ENCODE results near the gene DSP. TPM values are rescaled to one million over a fixed set of nuclear protein-coding genes. Genes with fewer than 3 reads are reported as not detected.

The DSP gene
- total RNA-seq, 1 experiment from 2014 or later, result 109 TPM

GRCh38 chr6:7593229-7593628, 51.8 kb downstream of the DSP start:
- intact Hi-C loops (cut with micrococcal nuclease; ENCODE audit: unreplicated experiment), result loop anchor here (5.0 kb wide), 1 partner anchor 51 kb away; the partner anchor contains the start of gene DSP
- TF ChIP-seq, protein P1, sequence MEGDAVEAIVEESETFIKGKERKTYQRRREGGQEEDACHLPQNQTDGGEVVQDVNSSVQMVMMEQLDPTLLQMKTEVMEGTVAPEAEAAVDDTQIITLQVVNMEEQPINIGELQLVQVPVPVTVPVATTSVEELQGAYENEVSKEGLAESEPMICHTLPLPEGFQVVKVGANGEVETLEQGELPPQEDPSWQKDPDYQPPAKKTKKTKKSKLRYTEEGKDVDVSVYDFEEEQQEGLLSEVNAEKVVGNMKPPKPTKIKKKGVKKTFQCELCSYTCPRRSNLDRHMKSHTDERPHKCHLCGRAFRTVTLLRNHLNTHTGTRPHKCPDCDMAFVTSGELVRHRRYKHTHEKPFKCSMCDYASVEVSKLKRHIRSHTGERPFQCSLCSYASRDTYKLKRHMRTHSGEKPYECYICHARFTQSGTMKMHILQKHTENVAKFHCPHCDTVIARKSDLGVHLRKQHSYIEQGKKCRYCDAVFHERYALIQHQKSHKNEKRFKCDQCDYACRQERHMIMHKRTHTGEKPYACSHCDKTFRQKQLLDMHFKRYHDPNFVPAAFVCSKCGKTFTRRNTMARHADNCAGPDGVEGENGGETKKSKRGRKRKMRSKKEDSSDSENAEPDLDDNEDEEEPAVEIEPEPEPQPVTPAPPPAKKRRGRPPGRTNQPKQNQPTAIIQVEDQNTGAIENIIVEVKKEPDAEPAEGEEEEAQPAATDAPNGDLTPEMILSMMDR (conservative IDR thresholded peaks at IDR 0.05), result no peak
- no peak for TF ChIP-seq EZH2 (IDR thresholded peaks at IDR 0.05; ENCODE audit: low read depth)
- POLR2A ChIA-PET (ENCODE audit: unreplicated experiment), result no interaction called here

GRCh38 chr6:7594579-7595125, 53.2 kb downstream of the DSP start:
- CTCF ChIA-PET, result no interaction called here

More at GRCh38 chr6:7593229-7593628, 51.8 kb downstream of the DSP start:
- H3F3A ChIP-seq (ENCODE audit: insufficient read depth, low read depth), result no peaks in the 10 kb centered on the region
- H3K9me3 ChIP-seq (ENCODE audit: insufficient read depth, low read depth), result no peaks in the 10 kb centered on the region
- H3K79me2 ChIP-seq (ENCODE audit: low read depth), result peaks cover 33% of the 10 kb centered on the region
- peaks cover 7% of the 10 kb centered on the region for H3K36me3 ChIP-seq (ENCODE audit: low read depth)
- peaks cover 15% of the 10 kb centered on the region for H4K20me1 ChIP-seq (ENCODE audit: insufficient read depth)
- CTCF ChIA-PET, result no interaction called here
- H3K27me3 ChIP-seq (ENCODE audit: insufficient read depth, low read depth), result no peaks in the 10 kb centered on the region
- no peak overlapping the region for H3K4me3 ChIP-seq
- H3K4me1 ChIP-seq (replicated peaks; ENCODE audit: insufficient read depth), result peaks cover 18% of the 10 kb centered on the region; the same call in 1 of the 2 replicates
- DNase-seq, result no peak
- no TSS peak for BruUV-seq (replicated peaks)
- H3K4me2 ChIP-seq, result no peak overlapping the region
- H3K27ac ChIP-seq, result no peak overlapping the region
- H2AFZ ChIP-seq, result no peak overlapping the region
- no peaks in the 10 kb centered on the region for H3K9me2 ChIP-seq (ENCODE audit: insufficient read depth)

DNA sequence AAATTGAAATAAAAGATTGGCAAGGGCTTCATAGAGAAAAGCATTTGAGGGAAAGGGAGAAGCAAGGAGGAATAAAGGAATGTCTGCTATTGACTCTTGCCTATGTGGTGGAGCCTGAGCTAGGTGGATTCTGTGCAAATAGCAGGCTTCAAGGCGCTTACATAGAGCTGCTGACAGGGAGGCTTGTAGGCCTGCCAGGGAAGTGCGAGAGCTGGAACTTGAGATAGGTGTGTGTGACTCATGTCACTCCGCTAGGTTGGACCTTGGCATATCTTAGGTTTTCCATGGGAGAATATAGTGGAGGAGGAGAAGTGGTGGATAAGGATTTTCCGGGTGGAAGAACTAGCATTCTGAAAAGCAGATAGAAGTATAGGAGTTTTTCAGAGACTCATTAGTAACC, 62.5 kb downstream of the DSP start:
- CTCF ChIA-PET, result no interaction called here
- intact Hi-C loops (cut with micrococcal nuclease; ENCODE audit: unreplicated experiment), result no loop called here

More at GRCh38 chr6:7594579-7595125, 53.2 kb downstream of the DSP start:
- Histone ChIP-seq H3K9me2 (ENCODE audit: insufficient read depth) (no peaks in the 10 kb centered on the region), H2AFZ (no peak overlapping the region), H3K27me3 (ENCODE audit: insufficient read depth, low read depth) (no peaks in the 10 kb centered on the region), H4K20me1 (ENCODE audit: insufficient read depth) (peaks cover 15% of the 10 kb centered on the region), H3F3A (ENCODE audit: insufficient read depth, low read depth) (no peaks in the 10 kb centered on the region; the same call in 1 of the 2 replicates), H3K4me2 (no peak overlapping the region), H3K4me3 (no peak overlapping the region), H3K9me3 (ENCODE audit: insufficient read depth, low read depth) (no peaks in the 10 kb centered on the region), H3K79me2 (ENCODE audit: low read depth) (peaks cover 33% of the 10 kb centered on the region), H3K4me1 (replicated peaks; ENCODE audit: insufficient read depth) (peaks cover 12% of the 10 kb centered on the region; the same call in 1 of the 2 replicates), H3K27ac (no peak overlapping the region), H3K36me3 (ENCODE audit: low read depth) (peaks cover 18% of the 10 kb centered on the region)
- POLR2A ChIA-PET (ENCODE audit: unreplicated experiment), result interaction anchor here (0.7 kb wide), 1 partner anchor 118 kb away, joined by 7 read pairs; no protein-coding TSS in a partner anchor
- no peak for TF ChIP-seq EZH2 (IDR thresholded peaks at IDR 0.05; ENCODE audit: low read depth)
- TF ChIP-seq, protein P1 (conservative IDR thresholded peaks at IDR 0.05), result no peak
- intact Hi-C loops (cut with micrococcal nuclease; ENCODE audit: unreplicated experiment), result loop anchor here (5.0 kb wide), 2 partner anchors 52 to 297 kb away; partner anchors contain the start of gene DSP
- DNase-seq, result no peak
- no TSS peak for BruUV-seq (replicated peaks)

More for the DNA sequence above, 62.5 kb downstream of the DSP start:
- no peak overlapping the region for H2AFZ ChIP-seq
- BruUV-seq (replicated peaks), result no TSS peak
- H3K27ac ChIP-seq, result no peak overlapping the region
- no peaks in the 10 kb centered on the region for H3K9me3 ChIP-seq (ENCODE audit: insufficient read depth, low read depth)
- H4K20me1 ChIP-seq (ENCODE audit: insufficient read depth), result no peaks in the 10 kb centered on the region
- H3K4me3 ChIP-seq, result no peak overlapping the region
- H3K4me1 ChIP-seq (replicated peaks; ENCODE audit: insufficient read depth), result no peaks in the 10 kb centered on the region
- H3K9me2 ChIP-seq (ENCODE audit: insufficient read depth), result no peaks in the 10 kb centered on the region
- TF ChIP-seq, protein P1 (conservative IDR thresholded peaks at IDR 0.05), result no peak
- no peak for TF ChIP-seq EZH2 (IDR thresholded peaks at IDR 0.05; ENCODE audit: low read depth)
- no peaks in the 10 kb centered on the region for H3K27me3 ChIP-seq (ENCODE audit: insufficient read depth, low read depth)
- peaks cover 9% of the 10 kb centered on the region; the same call in 1 of the 2 replicates for H3K36me3 ChIP-seq (ENCODE audit: low read depth)
- H3K4me2 ChIP-seq, result no peak overlapping the region
- H3F3A ChIP-seq (ENCODE audit: insufficient read depth, low read depth), result no peaks in the 10 kb centered on the region; the same call in 1 of the 2 replicates
- POLR2A ChIA-PET (ENCODE audit: unreplicated experiment), result no interaction called here
- no peaks in the 10 kb centered on the region for H3K79me2 ChIP-seq (ENCODE audit: low read depth)
- DNase-seq, result no peak
